ENCODE data around the gene ISY1.

DNA sequence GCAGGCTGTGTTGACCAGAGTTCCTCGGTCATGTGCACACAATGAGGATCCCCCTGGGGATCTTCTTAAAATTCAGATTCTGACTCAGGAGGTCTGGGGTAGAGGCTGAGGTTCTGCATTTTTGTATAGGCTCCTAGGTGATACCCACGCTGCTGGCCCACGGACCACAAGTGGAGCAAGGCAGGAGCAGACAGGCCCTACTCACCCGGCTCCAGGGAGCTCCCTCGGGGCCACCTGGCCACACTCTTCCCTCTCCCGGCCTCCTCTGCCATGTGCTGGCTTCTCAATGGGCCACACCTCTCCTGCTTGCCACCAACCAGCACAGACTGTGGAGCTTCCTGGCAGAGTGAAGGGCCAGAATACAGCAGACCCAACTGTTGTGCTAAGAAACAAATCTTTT is 76.4 kb downstream of the ISY1 start:
- TF ChIP-seq EZH2phosphoT487 (IDR thresholded peaks at IDR 0.05; ENCODE audit: borderline replicate concordance, low read length) = no peak
- TF ChIP-seq, protein P1, sequence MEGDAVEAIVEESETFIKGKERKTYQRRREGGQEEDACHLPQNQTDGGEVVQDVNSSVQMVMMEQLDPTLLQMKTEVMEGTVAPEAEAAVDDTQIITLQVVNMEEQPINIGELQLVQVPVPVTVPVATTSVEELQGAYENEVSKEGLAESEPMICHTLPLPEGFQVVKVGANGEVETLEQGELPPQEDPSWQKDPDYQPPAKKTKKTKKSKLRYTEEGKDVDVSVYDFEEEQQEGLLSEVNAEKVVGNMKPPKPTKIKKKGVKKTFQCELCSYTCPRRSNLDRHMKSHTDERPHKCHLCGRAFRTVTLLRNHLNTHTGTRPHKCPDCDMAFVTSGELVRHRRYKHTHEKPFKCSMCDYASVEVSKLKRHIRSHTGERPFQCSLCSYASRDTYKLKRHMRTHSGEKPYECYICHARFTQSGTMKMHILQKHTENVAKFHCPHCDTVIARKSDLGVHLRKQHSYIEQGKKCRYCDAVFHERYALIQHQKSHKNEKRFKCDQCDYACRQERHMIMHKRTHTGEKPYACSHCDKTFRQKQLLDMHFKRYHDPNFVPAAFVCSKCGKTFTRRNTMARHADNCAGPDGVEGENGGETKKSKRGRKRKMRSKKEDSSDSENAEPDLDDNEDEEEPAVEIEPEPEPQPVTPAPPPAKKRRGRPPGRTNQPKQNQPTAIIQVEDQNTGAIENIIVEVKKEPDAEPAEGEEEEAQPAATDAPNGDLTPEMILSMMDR (IDR thresholded peaks at IDR 0.05; ENCODE audit: low read depth, low read length, poor library complexity, severe bottlenecking) = no peak

All from DOHH2 (cell line).